Measurements from ENCODE around the gene SHC1. TPM values are rescaled to one million over a fixed set of nuclear protein-coding genes. Genes with fewer than 3 reads are reported as not detected.

Gene SHC1
- polyA plus RNA-seq, 1 experiment = 653 TPM

- TF ChIP-seq CTCF (IDR thresholded peaks at IDR 0.05; ENCODE audit: insufficient read depth, low read depth, low read length) = no peak
- CTCF ChIA-PET = interaction anchor here (0.6 to 5.8 kb wide), 2 partner anchors 41 to 191 kb away, joined by 3 to 36 read pairs; no protein-coding TSS in a partner anchor
- H3K27me3 ChIP-seq (ENCODE audit: control insufficient read depth, insufficient read depth, low read length) = no peaks in the 10 kb centered on the region
- POLR2A ChIA-PET = no interaction called here
- H3K36me3 ChIP-seq (ENCODE audit: control insufficient read depth, insufficient read depth, low read length) = peaks cover 4% of the 10 kb centered on the region; the same call in 1 of the 2 replicates
- DNase-seq (ENCODE audit: low read depth) = no peak
- no peak overlapping the region for H3K4me3 ChIP-seq (ENCODE audit: low read depth, low read length)
These were observed 12.5 kb downstream of the SHC1 start for GRCh38 chr1:154958036-154958435.

GRCh38 chr1:154957091-154957657, 13.4 kb downstream of the SHC1 start:
- Histone ChIP-seq H3K4me3 (ENCODE audit: low read depth, low read length) (no peak overlapping the region), H3K27me3 (ENCODE audit: control insufficient read depth, insufficient read depth, low read length) (no peaks in the 10 kb centered on the region), H3K36me3 (ENCODE audit: control insufficient read depth, insufficient read depth, low read length) (peaks cover 3% of the 10 kb centered on the region; the same call in 1 of the 2 replicates)
- ChIA-PET POLR2A (no interaction called here), CTCF (interaction anchor here (1.2 to 5.8 kb wide), 7 partner anchors 10 to 104 kb away, joined by 3 to 36 read pairs (median 10); partner anchors contain the start of gene SHC1)
- no peak for DNase-seq (ENCODE audit: low read depth)
- TF ChIP-seq CTCF (IDR thresholded peaks at IDR 0.05; ENCODE audit: insufficient read depth, low read depth, low read length) = no peak

GRCh38 chr1:154956544-154956941, 14.0 kb downstream of the SHC1 start:
- Histone ChIP-seq H3K36me3 (ENCODE audit: control insufficient read depth, insufficient read depth, low read length) (peaks cover 3% of the 10 kb centered on the region; the same call in 1 of the 2 replicates), H3K4me3 (ENCODE audit: low read depth, low read length) (peak overlapping the region; percentile 52; the same call in 1 of the 2 replicates), H3K27me3 (ENCODE audit: control insufficient read depth, insufficient read depth, low read length) (no peaks in the 10 kb centered on the region)
- ChIA-PET POLR2A (no interaction called here), CTCF (interaction anchor here (0.9 to 5.8 kb wide), 17 partner anchors 8 to 622 kb away, joined by 3 to 36 read pairs (median 5); partner anchors contain the start of genes ADAM15, EFNA4, FLAD1 and LENEP)
- no peak for TF ChIP-seq CTCF (IDR thresholded peaks at IDR 0.05; ENCODE audit: insufficient read depth, low read depth, low read length)
- DNase-seq (ENCODE audit: low read depth) = no peak

GRCh38 chr1:154955718-154956543, 14.6 kb downstream of the SHC1 start, which contains the start of gene PBXIP1:
TSS of gene PBXIP1 (minus strand) at chr1:154956099. CDS start at chr1:154953721, 2,378 bp downstream.
- ChIA-PET POLR2A (interaction anchor here (0.9 kb wide), 1 partner anchor 12 kb away, joined by 4 read pairs; no protein-coding TSS in a partner anchor), CTCF (interaction anchor here (0.7 to 5.8 kb wide), 21 partner anchors 7 to 621 kb away, joined by 3 to 36 read pairs (median 5); partner anchors contain the start of genes ADAM15, EFNA4, FLAD1 and LENEP)
- peak; percentile 47 for TF ChIP-seq CTCF (IDR thresholded peaks at IDR 0.05; ENCODE audit: insufficient read depth, low read depth, low read length)
- DNase-seq (ENCODE audit: low read depth) = peak; percentile 80
- H3K27me3 ChIP-seq (ENCODE audit: control insufficient read depth, insufficient read depth, low read length) = no peaks in the 10 kb centered on the region
- peaks cover 6% of the 10 kb centered on the region for H3K36me3 ChIP-seq (ENCODE audit: control insufficient read depth, insufficient read depth, low read length)
- H3K4me3 ChIP-seq (ENCODE audit: low read depth, low read length) = peak within 1 kb of the TSS; percentile 52

All from BJ (cell line).